GM19452 (cell line): ENCODE measurements around the gene TSPAN16.
"Not testable (repeated sequence)": the region's sequence is repeated elsewhere in the genome, so short reads cannot be mapped to it uniquely, and the experiment has no call there.

Source experiments
- ATAC-seq: cut with Tn5 transposase; IDR thresholded peaks from one replicate; pipeline ENCODE4 v1.9.1; 2021; ENCODE audit not compliant: unreplicated experiment

Gene TSPAN16

GRCh38 chr19:11300811-11301120 is 4.8 kb downstream of the TSPAN16 start:
- no peak for ATAC-seq

DNA sequence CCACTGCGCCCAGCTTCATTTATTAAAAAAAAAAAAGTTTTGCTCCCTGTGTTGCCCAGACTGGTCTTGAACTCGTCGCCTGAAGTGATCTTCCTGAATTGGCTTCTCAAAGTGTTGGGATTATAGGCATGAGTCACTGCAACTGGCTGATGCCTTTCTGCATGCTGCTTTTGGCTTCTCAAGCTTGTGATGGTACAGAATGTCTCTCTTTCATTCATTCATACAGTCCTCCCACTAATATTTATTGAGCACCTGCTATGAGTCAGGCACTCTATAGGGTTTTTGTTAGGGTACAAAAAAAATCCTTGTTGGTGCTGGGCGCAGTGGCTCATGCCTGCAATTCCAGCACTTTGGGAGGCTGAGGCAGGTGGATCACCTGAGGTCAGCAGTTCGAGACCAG is 9.0 kb downstream of the TSPAN16 start:
- no peak for ATAC-seq

DNA sequence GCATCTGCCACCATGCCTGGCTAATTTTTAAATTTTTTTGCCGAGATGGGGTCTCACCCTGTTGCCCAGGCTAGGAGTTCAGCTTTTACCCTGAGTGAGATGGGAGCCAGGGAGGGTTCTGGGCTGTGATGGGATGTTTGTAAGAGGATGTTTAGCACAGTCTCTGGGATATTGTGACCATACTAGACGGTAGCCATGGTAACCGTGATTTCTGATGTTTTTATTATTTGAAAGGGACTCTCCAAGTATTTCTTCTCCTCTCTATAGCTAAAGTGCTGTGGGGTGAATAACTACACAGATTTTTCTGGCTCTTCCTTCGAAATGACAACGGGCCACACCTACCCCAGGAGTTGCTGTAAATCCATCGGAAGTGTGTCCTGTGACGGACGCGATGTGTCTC is 10.4 kb downstream of the TSPAN16 start:
- ATAC-seq = no peak

DNA sequence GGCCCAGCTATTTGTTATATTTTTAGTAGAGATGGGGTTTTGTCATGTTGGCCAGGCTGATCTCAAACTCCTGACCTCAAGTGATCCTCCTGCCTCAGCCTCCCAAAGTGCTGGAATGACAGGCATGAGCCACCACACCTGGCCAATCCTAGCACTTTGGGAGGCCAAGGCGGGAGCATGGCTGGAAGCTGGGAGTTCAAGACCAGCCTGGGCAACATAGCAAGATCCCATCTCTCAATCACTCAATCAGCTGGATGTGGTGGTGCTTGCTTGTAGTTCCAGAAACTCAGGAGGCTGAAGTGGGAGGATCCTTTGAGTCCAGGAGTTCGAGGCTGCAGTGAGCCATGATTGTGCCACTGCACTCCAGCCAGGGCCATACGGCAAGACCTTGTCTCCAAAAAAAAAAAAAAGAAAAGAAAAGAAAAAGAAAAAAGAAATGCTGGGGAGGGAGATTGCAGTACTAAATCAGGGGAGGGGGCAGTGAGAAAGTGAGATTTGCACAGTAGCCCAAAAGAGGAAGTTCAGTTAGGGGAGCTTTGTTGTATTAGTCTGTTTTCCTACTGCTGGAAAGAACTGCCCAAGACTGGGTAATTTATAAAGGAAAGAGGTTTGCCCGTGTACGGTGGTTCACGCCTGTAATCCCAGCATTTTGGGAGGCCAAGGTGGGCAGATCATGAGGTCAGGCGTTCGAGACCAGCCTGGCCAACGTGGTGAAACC is 24.5 kb downstream of the TSPAN16 start:
- ATAC-seq = not testable (repeated sequence)

DNA sequence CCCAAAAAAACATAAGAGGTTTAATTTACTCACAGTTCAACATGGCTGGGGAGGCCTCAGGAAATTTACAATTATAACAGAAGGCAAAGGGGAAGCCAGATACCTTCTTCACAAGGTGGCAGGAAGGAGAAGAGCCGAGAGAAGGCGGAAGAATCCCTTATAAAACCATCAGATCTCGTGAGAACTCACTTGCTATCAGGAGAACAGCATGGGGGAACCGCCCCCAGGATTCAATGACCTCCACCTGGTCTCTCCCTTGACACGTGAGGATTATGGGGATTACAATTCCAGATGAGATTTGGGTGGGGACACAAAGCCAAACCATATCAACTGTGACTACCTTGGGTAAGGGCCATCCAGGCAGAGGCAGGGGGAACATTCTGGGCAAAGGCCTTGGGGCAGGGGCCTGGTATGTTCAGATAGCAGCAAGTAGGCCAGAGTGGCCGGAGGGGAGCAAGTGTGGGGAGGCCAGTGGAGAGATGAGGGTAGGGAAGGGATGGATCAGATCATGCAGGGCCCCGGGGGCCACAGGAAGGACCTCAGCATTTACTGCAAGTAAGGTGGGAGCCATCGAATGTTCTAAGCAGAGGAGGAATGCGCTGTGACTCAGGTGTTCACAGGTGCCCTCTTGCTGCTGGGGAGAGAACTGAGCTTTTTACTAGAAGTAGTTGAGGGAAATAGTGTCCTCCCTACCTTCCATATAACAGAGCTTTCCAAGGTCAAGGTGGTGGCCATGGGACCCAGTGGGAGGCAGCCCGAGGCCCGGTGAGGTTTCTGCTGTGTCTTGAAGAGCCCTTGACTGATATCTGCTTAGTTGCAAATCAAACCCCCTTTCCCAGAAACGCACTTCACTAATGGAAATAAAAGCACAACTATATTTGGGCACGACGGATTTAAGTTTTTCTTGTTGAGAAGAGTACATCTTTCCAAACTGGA is 25.5 kb downstream of the TSPAN16 start:
- no peak for ATAC-seq

DNA sequence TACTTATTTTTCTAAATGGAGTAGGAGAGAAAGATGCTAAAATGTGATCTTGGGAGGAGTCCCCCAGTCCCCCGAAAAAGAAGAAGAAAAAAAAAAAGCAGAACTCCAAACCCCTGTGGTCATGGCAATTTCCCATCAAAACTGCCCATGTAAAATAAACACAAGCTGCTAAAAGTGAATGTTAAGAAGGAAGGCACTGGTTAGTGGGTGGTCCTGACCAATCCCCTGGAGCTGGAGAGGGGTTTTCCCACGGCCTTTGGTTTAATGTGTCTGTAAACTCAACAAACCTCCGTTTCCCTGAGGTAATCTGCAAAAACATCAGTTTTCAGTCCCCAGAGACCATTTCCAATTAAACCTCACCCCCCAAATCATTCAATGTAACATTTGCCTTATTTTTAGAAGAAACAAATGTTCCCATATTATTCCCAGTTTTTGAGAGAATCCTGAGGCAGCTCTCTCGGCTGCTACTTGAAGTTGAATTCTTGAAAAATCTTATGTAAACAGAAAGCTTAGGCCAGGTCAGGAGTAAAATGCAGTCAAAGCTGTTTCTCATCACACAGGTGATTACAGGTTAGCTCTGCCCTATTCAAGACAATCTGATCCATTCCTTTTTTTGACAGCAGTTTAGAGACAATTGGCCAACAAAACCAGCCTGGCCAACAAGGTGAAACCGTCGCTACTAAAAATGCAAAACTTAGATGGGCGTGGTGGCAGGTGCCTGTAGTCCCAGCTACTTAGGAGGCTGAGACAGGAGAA is 26.5 kb downstream of the TSPAN16 start:
- no peak for ATAC-seq

- ATAC-seq = no peak
Measured at GRCh38 chr19:11323601-11324078, 27.7 kb downstream of the TSPAN16 start.

DNA sequence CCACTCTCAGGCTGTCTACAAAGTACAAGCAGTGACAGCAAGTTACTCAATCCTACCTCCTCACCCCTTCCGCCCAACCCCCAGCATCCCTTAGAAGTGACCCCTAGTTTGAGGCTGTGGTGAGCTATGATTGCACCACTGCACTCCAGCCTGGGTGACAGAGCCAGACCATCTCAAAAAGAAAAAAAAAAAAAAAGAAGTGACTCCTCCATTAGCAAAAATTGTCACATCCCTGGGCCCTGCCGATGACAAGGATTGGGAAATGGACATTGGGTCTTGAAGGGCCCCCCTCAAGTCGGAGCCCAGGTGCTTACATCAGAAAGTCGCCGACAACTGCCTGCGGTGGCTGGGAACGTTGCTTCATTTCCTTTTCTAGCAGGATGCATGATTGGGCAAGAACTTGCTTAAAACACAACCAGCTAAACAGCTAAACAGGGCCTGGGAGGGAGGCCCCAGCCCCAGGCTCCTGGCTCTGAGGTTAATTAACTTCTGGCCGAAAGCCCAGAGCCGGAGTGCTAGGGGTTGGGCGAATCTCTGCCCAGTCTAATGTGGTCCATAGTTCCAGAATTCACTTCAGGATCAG is 28.2 kb downstream of the TSPAN16 start:
- peak; percentile 49 for ATAC-seq

DNA sequence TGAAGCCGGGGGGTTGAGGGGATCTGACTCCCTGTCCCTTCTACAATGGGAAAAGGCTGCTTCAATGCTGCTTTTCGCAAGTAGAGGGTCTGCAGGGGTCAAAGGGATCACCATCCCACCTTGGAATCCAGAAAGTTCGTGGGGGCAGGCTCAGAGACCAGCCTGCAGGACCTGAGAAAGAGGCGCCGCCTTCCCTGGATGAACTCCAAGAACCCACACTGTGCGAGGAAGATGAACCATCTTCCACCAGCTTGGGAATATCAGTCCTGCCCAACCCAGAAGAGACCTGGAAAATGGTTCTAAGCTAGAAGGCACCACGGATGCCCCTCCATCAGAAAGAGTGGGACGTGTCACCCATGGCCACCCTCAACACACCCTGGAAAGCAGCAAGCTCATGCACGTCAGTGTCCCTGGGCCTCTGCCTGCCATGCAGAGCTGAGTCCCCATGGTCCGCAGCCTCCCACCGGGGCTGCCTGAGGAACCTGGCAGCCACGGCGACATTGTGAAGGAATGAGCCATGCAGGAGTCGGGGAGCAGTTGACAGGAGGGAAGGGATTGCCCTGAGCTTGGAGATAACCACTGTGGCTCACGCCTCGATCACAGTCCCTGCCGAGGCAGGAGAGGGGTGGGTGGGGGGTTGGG is 28.9 kb downstream of the TSPAN16 start:
- no peak for ATAC-seq

- ATAC-seq = no peak
Measured at GRCh38 chr19:11325544-11325943, 29.6 kb downstream of the TSPAN16 start.

DNA sequence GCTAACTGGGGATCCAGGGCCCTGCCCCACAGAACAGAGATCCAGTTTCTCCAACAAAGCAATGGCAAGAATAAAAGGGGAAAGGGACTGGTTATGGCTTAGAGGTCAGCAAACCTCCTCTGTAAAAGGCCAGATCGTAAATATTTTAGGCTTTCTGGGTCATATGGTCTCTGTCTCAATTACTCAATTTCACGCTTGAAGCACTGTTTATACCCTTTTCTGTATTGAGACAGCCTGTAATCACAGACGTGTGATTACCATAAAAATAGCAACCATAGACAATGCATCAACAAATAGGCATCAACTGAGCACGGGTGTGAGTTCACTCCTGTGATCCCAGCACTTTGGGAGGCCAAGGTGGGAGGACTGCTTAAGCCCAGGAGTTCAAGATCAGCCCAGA is 34.2 kb downstream of the TSPAN16 start:
- no peak for ATAC-seq

DNA sequence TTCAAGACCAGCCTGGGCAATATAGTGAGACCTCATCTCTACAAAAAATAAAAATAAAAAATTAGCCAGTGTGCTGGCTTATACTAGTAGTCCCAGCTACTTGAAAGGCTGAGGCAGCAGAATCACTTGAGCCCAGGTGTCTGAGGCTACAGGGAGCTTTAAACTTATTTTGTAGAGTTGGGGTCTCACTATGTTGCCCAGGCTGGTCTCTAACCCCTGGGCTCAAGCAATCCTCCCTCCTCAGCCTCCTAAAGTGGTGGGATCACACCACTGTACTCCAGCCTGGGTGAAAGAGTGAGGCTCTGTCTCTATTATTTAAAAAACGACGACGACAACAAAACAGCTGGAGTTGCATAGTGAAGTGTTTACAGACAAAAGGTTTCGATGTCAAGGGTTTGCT is 35.5 kb downstream of the TSPAN16 start:
- ATAC-seq = no peak

- no peak for ATAC-seq
Measured at GRCh38 chr19:11332822-11333221, 36.9 kb downstream of the TSPAN16 start.

GRCh38 chr19:11333838-11334237 is 37.9 kb downstream of the TSPAN16 start:
- not testable (repeated sequence) for ATAC-seq

- no peak for ATAC-seq
Measured at GRCh38 chr19:11335449-11336146, 39.6 kb downstream of the TSPAN16 start.

DNA sequence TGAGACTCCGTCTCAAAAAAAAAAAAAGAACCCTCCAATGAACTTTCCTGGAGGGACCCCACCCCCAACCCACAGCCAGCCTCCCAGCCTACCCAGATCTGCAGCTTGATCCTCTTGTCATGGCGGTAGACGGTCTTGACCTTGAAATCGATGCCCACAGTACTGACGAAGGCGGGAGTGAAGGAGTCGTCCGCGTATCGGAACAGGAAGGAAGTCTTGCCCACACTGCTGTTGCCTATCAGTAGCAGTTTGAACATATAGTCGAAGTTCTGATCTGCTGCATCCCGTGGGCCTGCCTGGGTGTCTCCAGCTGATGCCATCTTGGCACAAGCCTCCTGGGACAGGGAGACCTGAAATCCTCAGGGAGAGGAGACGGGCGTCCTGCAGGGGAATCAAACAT is 41.1 kb downstream of the TSPAN16 start:
- no peak for ATAC-seq

GRCh38 chr19:11338121-11338520 is 42.2 kb downstream of the TSPAN16 start:
- no peak for ATAC-seq

DNA sequence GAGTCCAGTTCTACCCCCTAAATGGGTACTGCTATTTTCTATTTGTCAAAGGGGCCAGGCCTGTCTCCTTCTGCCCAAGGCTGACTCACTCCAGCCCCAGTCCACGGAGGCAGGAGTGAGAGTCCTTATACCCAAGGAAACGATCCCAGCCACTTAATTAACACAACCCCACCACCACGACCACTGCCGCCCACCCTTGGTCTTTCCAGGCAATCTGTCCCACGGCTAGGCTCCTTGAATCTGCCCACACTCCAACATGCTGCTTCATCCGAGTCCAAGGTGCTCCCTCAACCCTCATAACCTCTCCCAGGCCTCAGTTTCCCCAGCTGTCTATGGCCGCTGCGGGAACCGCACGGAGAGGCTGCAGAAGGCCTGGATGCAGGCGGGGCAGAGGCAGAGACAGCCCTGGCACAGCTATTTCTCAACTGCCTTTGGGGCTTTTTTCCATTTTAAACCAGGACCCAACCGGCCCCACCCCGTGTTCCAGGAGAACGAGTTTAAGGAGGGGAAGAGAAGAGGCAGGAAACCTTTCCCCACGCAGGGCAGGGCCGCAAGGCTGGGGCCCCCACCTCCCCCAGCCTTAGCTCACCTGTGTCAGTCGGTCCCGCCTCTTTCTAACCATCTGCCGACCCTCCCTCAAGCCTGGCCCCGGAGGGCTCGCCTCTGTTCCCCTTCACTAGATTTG is 42.8 kb downstream of the TSPAN16 start:
- ATAC-seq = no peak
